Measurements from ENCODE around the gene ARNT2. TPM values are rescaled to one million over a fixed set of nuclear protein-coding genes. Genes with fewer than 3 reads are reported as not detected.

ARNT2 gene
- total RNA-seq, 2 donors from 2014 or later = not detected

- DNase-seq = no peak
- Mint-ChIP-seq H3K4me3 (no peak overlapping the region), H3K27me3 (peaks cover 40% of the 10 kb centered on the region), H3K27ac (no peak overlapping the region), H3K4me1 (no peaks in the 10 kb centered on the region), H3K36me3 (ENCODE audit: low read depth) (no peaks in the 10 kb centered on the region)
- H3K9me3 ChIP-seq (ENCODE audit: control insufficient read depth, low read length, poor library complexity, severe bottlenecking) = no peaks in the 10 kb centered on the region
- no peak for ATAC-seq
These were observed 132.5 kb downstream of the ARNT2 start for GRCh38 chr15:80536716-80537115.

DNA sequence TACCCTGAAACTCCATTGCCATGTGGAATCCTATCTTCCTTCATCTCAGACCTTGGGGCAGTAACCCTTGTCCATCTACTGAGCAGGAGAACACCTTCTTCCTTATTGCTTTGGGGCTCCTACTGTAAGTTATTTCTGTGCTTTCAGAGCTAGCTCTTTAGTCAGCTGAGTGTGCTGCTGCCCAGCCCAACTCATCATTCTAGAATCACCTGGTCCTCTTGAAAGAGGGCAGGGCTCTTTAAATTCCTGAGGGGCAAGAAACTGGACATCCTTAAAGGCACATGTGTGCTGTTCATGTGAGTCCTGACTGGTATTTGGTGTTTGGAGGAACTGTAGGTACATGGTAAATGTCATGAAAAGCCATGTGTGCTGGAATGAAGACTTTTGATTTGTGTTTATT lies 140.9 kb downstream of the ARNT2 start:
- no peak for DNase-seq
- no peaks in the 10 kb centered on the region for H3K9me3 ChIP-seq (ENCODE audit: control insufficient read depth, low read length, poor library complexity, severe bottlenecking)
- Mint-ChIP-seq H3K27me3 (peaks cover 28% of the 10 kb centered on the region), H3K36me3 (ENCODE audit: low read depth) (peaks cover 2% of the 10 kb centered on the region), H3K4me1 (no peaks in the 10 kb centered on the region), H3K4me3 (no peak overlapping the region), H3K27ac (no peak overlapping the region)
- ATAC-seq = no peak

DNA sequence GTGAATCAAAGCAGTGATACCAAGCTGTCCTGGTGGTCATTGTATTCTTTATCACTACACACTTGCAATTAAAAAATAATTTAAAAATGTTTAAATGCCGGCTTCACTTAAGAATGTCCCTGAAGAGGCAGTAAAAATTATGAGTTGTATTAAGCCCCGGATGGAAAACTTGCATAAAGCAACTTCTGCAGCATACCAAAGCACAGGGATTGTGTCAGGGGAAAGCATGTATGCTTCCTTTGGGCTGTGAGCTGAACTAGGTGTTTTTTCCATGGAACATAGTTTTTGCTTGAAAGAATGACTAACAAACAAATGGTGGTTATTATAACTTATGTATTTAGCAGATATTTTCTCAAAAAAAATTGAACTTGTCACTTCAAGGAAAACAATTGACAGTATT lies 143.1 kb downstream of the ARNT2 start:
- H3K4me3 Mint-ChIP-seq = no peak overlapping the region

GRCh38 chr15:80549191-80549590 lies 145.0 kb downstream of the ARNT2 start:
- ATAC-seq (no peak), DNase-seq (no peak)
- Mint-ChIP-seq H3K36me3 (ENCODE audit: low read depth) (peaks cover 2% of the 10 kb centered on the region), H3K27ac (no peak overlapping the region), H3K4me3 (no peak overlapping the region), H3K4me1 (no peaks in the 10 kb centered on the region), H3K27me3 (peaks cover 36% of the 10 kb centered on the region)
- H3K9me3 ChIP-seq (ENCODE audit: control insufficient read depth, low read length, poor library complexity, severe bottlenecking) = no peaks in the 10 kb centered on the region

More for the DNA sequence above, 143.1 kb downstream of the ARNT2 start:
- Mint-ChIP-seq H3K27ac (no peak overlapping the region), H3K36me3 (ENCODE audit: low read depth) (peaks cover 2% of the 10 kb centered on the region), H3K27me3 (peaks cover 29% of the 10 kb centered on the region), H3K4me1 (no peaks in the 10 kb centered on the region)
- no peaks in the 10 kb centered on the region for H3K9me3 ChIP-seq (ENCODE audit: control insufficient read depth, low read length, poor library complexity, severe bottlenecking)
- ATAC-seq (no peak), DNase-seq (no peak)

- H3K36me3 Mint-ChIP-seq (ENCODE audit: low read depth) = peaks cover 2% of the 10 kb centered on the region
- no peak overlapping the region for H3K4me3 Mint-ChIP-seq
- H3K27ac Mint-ChIP-seq = no peak overlapping the region
- H3K4me1 Mint-ChIP-seq = no peaks in the 10 kb centered on the region
- DNase-seq = no peak
- no peak for ATAC-seq
- peaks cover 38% of the 10 kb centered on the region for H3K27me3 Mint-ChIP-seq
- H3K9me3 ChIP-seq (ENCODE audit: control insufficient read depth, low read length, poor library complexity, severe bottlenecking) = no peaks in the 10 kb centered on the region
These were observed 145.5 kb downstream of the ARNT2 start for GRCh38 chr15:80549654-80550053.

DNA sequence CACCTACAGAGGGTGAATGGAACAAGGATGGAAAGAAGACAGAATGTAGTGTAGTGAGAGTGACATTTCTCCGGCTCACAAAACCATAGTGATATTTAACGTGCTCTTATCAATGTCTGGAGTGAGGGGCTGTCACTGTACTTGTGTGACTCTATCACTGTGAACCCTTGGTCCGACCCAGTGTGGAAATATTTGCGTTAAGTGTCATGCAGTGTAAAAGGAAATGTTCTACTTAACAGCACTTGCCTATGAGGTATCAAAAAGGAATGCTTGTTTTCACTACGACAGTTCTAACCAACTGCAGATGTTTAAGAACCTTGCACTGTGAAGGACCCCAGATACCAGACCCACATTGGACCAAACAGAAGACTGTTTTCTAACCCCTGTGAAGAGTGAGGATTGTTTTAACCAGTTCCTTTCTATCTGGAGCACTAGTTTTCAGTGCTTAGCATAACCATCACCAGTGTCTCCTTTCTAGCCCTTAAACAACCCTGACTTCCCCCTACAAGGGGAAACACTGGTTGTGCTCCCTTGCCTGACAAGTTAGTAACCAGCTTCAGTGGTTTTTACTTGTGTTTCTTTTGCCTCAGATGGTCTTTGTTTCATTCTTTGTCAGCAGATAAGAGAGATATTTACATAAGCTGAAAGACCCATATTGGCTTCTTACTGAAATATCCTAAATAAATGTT lies 146.2 kb downstream of the ARNT2 start:
- no peaks in the 10 kb centered on the region for H3K4me1 Mint-ChIP-seq
- H3K27ac Mint-ChIP-seq = no peak overlapping the region
- peaks cover 2% of the 10 kb centered on the region for H3K36me3 Mint-ChIP-seq (ENCODE audit: low read depth)
- peaks cover 44% of the 10 kb centered on the region for H3K27me3 Mint-ChIP-seq
- ATAC-seq (no peak), DNase-seq (no peak)
- no peaks in the 10 kb centered on the region for H3K9me3 ChIP-seq (ENCODE audit: control insufficient read depth, low read length, poor library complexity, severe bottlenecking)
- H3K4me3 Mint-ChIP-seq = no peak overlapping the region

GRCh38 chr15:80550908-80551260 lies 146.7 kb downstream of the ARNT2 start:
- Mint-ChIP-seq H3K36me3 (ENCODE audit: low read depth) (peaks cover 2% of the 10 kb centered on the region), H3K4me1 (no peaks in the 10 kb centered on the region), H3K27ac (no peak overlapping the region), H3K4me3 (no peak overlapping the region), H3K27me3 (peaks cover 44% of the 10 kb centered on the region)
- ATAC-seq = no peak
- DNase-seq = no peak
- H3K9me3 ChIP-seq (ENCODE audit: control insufficient read depth, low read length, poor library complexity, severe bottlenecking) = no peaks in the 10 kb centered on the region

- no peak overlapping the region for H3K27ac Mint-ChIP-seq
- ATAC-seq (no peak), DNase-seq (no peak)
- no peaks in the 10 kb centered on the region for H3K9me3 ChIP-seq (ENCODE audit: control insufficient read depth, low read length, poor library complexity, severe bottlenecking)
- peaks cover 40% of the 10 kb centered on the region for H3K27me3 Mint-ChIP-seq
- H3K4me1 Mint-ChIP-seq = no peaks in the 10 kb centered on the region
- H3K36me3 Mint-ChIP-seq (ENCODE audit: low read depth) = peaks cover 1% of the 10 kb centered on the region
- no peak overlapping the region for H3K4me3 Mint-ChIP-seq
These were observed 147.2 kb downstream of the ARNT2 start for GRCh38 chr15:80551348-80551747.

- H3K27me3 Mint-ChIP-seq = peaks cover 48% of the 10 kb centered on the region
- ATAC-seq = no peak
- no peak for DNase-seq
- no peak overlapping the region for H3K4me3 Mint-ChIP-seq
- no peaks in the 10 kb centered on the region for H3K36me3 Mint-ChIP-seq (ENCODE audit: low read depth)
- H3K9me3 ChIP-seq (ENCODE audit: control insufficient read depth, low read length, poor library complexity, severe bottlenecking) = no peaks in the 10 kb centered on the region
- H3K27ac Mint-ChIP-seq = no peak overlapping the region
- H3K4me1 Mint-ChIP-seq = no peaks in the 10 kb centered on the region
These were observed 150.4 kb downstream of the ARNT2 start for GRCh38 chr15:80554560-80554959.

GRCh38 chr15:80556694-80557367 lies 152.6 kb downstream of the ARNT2 start:
- Mint-ChIP-seq H3K4me3 (no peak overlapping the region), H3K4me1 (peaks cover 5% of the 10 kb centered on the region), H3K36me3 (ENCODE audit: low read depth) (no peaks in the 10 kb centered on the region), H3K27ac (no peak overlapping the region), H3K27me3 (peaks cover 44% of the 10 kb centered on the region)
- no peaks in the 10 kb centered on the region for H3K9me3 ChIP-seq (ENCODE audit: control insufficient read depth, low read length, poor library complexity, severe bottlenecking)
- ATAC-seq (no peak), DNase-seq (no peak)

- no peak for ATAC-seq
- H3K9me3 ChIP-seq (ENCODE audit: control insufficient read depth, low read length, poor library complexity, severe bottlenecking) = no peaks in the 10 kb centered on the region
- H3K27me3 Mint-ChIP-seq = peaks cover 40% of the 10 kb centered on the region
- DNase-seq = no peak
- H3K27ac Mint-ChIP-seq = no peak overlapping the region
- H3K4me1 Mint-ChIP-seq = peaks cover 5% of the 10 kb centered on the region
- no peaks in the 10 kb centered on the region for H3K36me3 Mint-ChIP-seq (ENCODE audit: low read depth)
- no peak overlapping the region for H3K4me3 Mint-ChIP-seq
These were observed 153.5 kb downstream of the ARNT2 start for GRCh38 chr15:80557441-80558234.

DNA sequence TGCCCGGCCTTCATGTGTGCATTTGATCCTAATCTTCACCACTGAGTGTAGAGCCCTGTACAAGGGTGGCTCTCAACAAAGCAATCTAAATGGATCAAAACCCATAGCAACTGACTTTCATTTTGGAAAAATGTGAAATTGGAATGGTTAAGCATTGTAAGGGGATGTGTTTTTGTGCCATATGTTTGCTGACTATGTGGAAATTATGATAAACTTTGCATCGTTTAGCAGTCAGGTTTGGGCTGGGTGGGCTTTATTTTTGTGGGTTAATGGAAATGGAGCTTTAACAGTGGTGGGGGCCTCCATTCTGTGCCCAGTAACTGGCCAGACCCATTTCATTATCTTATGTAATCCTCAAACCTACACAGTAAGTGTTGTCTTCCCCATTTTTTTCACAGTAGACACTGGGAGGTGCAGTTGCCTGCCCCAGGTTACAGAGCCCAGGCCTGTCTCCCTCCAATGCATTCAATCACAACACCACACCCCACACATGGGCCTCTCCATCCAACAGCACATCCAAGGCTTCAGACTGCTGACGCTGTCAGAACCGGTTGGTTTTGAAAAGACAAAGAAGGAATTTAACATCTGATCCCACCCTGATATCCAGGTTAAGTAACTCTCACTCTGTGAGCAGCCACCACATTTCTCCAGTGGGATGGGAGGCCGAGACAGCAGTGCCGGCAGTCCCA lies 154.6 kb downstream of the ARNT2 start:
- DNase-seq (no peak), ATAC-seq (no peak)
- no peak overlapping the region for H3K4me3 Mint-ChIP-seq

GRCh38 chr15:80559320-80559693 lies 155.1 kb downstream of the ARNT2 start:
- no peaks in the 10 kb centered on the region for H3K9me3 ChIP-seq (ENCODE audit: control insufficient read depth, low read length, poor library complexity, severe bottlenecking)
- Mint-ChIP-seq H3K27me3 (peaks cover 51% of the 10 kb centered on the region), H3K4me1 (peaks cover 5% of the 10 kb centered on the region), H3K4me3 (no peak overlapping the region), H3K27ac (no peak overlapping the region), H3K36me3 (ENCODE audit: low read depth) (no peaks in the 10 kb centered on the region)
- DNase-seq (no peak), ATAC-seq (no peak)

More for the DNA sequence above, 154.6 kb downstream of the ARNT2 start:
- H3K9me3 ChIP-seq (ENCODE audit: control insufficient read depth, low read length, poor library complexity, severe bottlenecking) = no peaks in the 10 kb centered on the region
- Mint-ChIP-seq H3K27ac (no peak overlapping the region), H3K36me3 (ENCODE audit: low read depth) (no peaks in the 10 kb centered on the region), H3K4me1 (peaks cover 5% of the 10 kb centered on the region), H3K27me3 (peaks cover 46% of the 10 kb centered on the region)
